ENCODE results near the gene CARNS1.

CARNS1 gene

GRCh38 chr11:67405688-67406339, 9.7 kb upstream of the CARNS1 start:
- ChIA-PET CTCF (interaction anchor here (1.3 to 6.1 kb wide), 3 partner anchors 13 to 32 kb away, joined by 3 to 60 read pairs (median 4); partner anchors contain the start of genes CARNS1 and PTPRCAP), POLR2A (interaction anchor here (2.1 kb wide), 1 partner anchor 15 kb away, joined by 8 read pairs; the partner anchor contains the start of gene RAD9A)
- WGBS (ENCODE audit: insufficient coverage), result 98% methylated on average over 6 of the region's 9 CpGs
- Histone ChIP-seq H3K9me3 (ENCODE audit: control extremely low read depth in 1 of 5, control insufficient read depth in 4 of 5, insufficient read depth in 2 of 5, low read depth in 1 of 5, low read length in 4 of 5) (no peaks in the 10 kb centered on the region), H3K36me3 (ENCODE audit: control insufficient read depth in 4 of 4, insufficient read depth in 4 of 4, low read length in 3 of 4) (peaks cover 0 to 37% (median 11%) of the 10 kb centered on the region in 4 experiments), H3K4me1 (ENCODE audit: control extremely low read depth in 1 of 4, control insufficient read depth in 4 of 4, insufficient read depth in 4 of 4, low read length in 3 of 4) (peaks cover 15 to 95% (median 93%) of the 10 kb centered on the region in 4 experiments), H3K4me3 (ENCODE audit: control insufficient read depth in 1 of 7, extremely low read depth in 1 of 7, insufficient read depth in 4 of 7, low read depth in 2 of 7, low read length in 6 of 7) (peak overlapping the region in 3 of 7 experiments; percentile 3 to 33 (median 28)), H3K27me3 (replicated peaks in 2 of 5; ENCODE audit: control insufficient read depth in 4 of 5, insufficient read depth in 5 of 5, low read length in 4 of 5) (no peaks in the 10 kb centered on the region), H3K27ac (ENCODE audit: insufficient read depth in 1 of 2, low read depth in 1 of 2, low read length in 2 of 2, poor library complexity in 1 of 2, severe bottlenecking in 2 of 2) (peak overlapping the region in 1 of 2 experiments; percentile 61)
- no peak for DNase-seq

GRCh38 chr11:67406420-67406968, 9.0 kb upstream of the CARNS1 start:
- Histone ChIP-seq H3K27me3 (replicated peaks in 2 of 5; ENCODE audit: control insufficient read depth in 4 of 5, insufficient read depth in 5 of 5, low read length in 4 of 5) (no peaks in the 10 kb centered on the region), H3K27ac (ENCODE audit: insufficient read depth in 1 of 2, low read depth in 1 of 2, low read length in 2 of 2, poor library complexity in 1 of 2, severe bottlenecking in 2 of 2) (peak overlapping the region in 1 of 2 experiments; percentile 61), H3K9me3 (ENCODE audit: control extremely low read depth in 1 of 5, control insufficient read depth in 4 of 5, insufficient read depth in 2 of 5, low read depth in 1 of 5, low read length in 4 of 5) (no peaks in the 10 kb centered on the region), H3K4me3 (ENCODE audit: control insufficient read depth in 1 of 7, extremely low read depth in 1 of 7, insufficient read depth in 4 of 7, low read depth in 2 of 7, low read length in 6 of 7) (no peak overlapping the region), H3K4me1 (ENCODE audit: control extremely low read depth in 1 of 4, control insufficient read depth in 4 of 4, insufficient read depth in 4 of 4, low read length in 3 of 4) (peaks cover 15 to 96% (median 95%) of the 10 kb centered on the region in 4 experiments), H3K36me3 (ENCODE audit: control insufficient read depth in 4 of 4, insufficient read depth in 4 of 4, low read length in 3 of 4) (peaks cover 0 to 37% (median 11%) of the 10 kb centered on the region in 4 experiments)
- DNase-seq, result no peak
- ChIA-PET CTCF (interaction anchor here (0.6 to 3.4 kb wide), 2 partner anchors 13 to 1271 kb away, joined by 3 to 22 read pairs; no protein-coding TSS in a partner anchor), POLR2A (no interaction called here)
- 96% methylated on average over 11 of the region's 18 CpGs for WGBS (ENCODE audit: insufficient coverage)

GRCh38 chr11:67406969-67407687, 8.3 kb upstream of the CARNS1 start:
- ChIA-PET POLR2A (no interaction called here), CTCF (interaction anchor here (0.6 to 3.4 kb wide), 3 partner anchors 12 to 1272 kb away, joined by 3 to 22 read pairs (median 3); no protein-coding TSS in a partner anchor)
- DNase-seq, result no peak
- no peaks in the 10 kb centered on the region for H3K9me3 ChIP-seq (ENCODE audit: control extremely low read depth in 1 of 5, control insufficient read depth in 4 of 5, insufficient read depth in 2 of 5, low read depth in 1 of 5, low read length in 4 of 5)
- WGBS (ENCODE audit: insufficient coverage), result 76% methylated on average over 7 of the region's 12 CpGs
- peaks cover 0 to 37% (median 11%) of the 10 kb centered on the region in 4 experiments for H3K36me3 ChIP-seq (ENCODE audit: control insufficient read depth in 4 of 4, insufficient read depth in 4 of 4, low read length in 3 of 4)
- H3K27ac ChIP-seq (ENCODE audit: insufficient read depth in 1 of 2, low read depth in 1 of 2, low read length in 2 of 2, poor library complexity in 1 of 2, severe bottlenecking in 2 of 2), result peak overlapping the region in 1 of 2 experiments; percentile 34
- H3K27me3 ChIP-seq (replicated peaks in 2 of 5; ENCODE audit: control insufficient read depth in 4 of 5, insufficient read depth in 5 of 5, low read length in 4 of 5), result no peaks in the 10 kb centered on the region
- H3K4me1 ChIP-seq (ENCODE audit: control extremely low read depth in 1 of 4, control insufficient read depth in 4 of 4, insufficient read depth in 4 of 4, low read length in 3 of 4), result peaks cover 15 to 100% (median 98%) of the 10 kb centered on the region in 4 experiments
- H3K4me3 ChIP-seq (ENCODE audit: control insufficient read depth in 1 of 7, extremely low read depth in 1 of 7, insufficient read depth in 4 of 7, low read depth in 2 of 7, low read length in 6 of 7), result peak overlapping the region in 1 of 7 experiments; percentile 23

GRCh38 chr11:67407688-67408163, 7.8 kb upstream of the CARNS1 start:
- no peak overlapping the region for H3K27ac ChIP-seq (ENCODE audit: insufficient read depth in 1 of 2, low read depth in 1 of 2, low read length in 2 of 2, poor library complexity in 1 of 2, severe bottlenecking in 2 of 2)
- POLR2A ChIA-PET, result no interaction called here
- WGBS (ENCODE audit: insufficient coverage), result 88% methylated on average over 11 of the region's 12 CpGs
- peak overlapping the region in 3 of 7 experiments; percentile 1 to 57 (median 23) for H3K4me3 ChIP-seq (ENCODE audit: control insufficient read depth in 1 of 7, extremely low read depth in 1 of 7, insufficient read depth in 4 of 7, low read depth in 2 of 7, low read length in 6 of 7)
- H3K27me3 ChIP-seq (replicated peaks in 2 of 5; ENCODE audit: control insufficient read depth in 4 of 5, insufficient read depth in 5 of 5, low read length in 4 of 5), result no peaks in the 10 kb centered on the region
- H3K4me1 ChIP-seq (ENCODE audit: control extremely low read depth in 1 of 4, control insufficient read depth in 4 of 4, insufficient read depth in 4 of 4, low read length in 3 of 4), result peaks cover 11 to 100% (median 98%) of the 10 kb centered on the region in 4 experiments
- CTCF ChIA-PET, result interaction anchor here (0.9 to 3.4 kb wide), 3 partner anchors 11 to 61 kb away, joined by 3 to 22 read pairs (median 4); partner anchors contain the start of gene TMEM134
- peaks cover 0 to 37% (median 11%) of the 10 kb centered on the region in 4 experiments for H3K36me3 ChIP-seq (ENCODE audit: control insufficient read depth in 4 of 4, insufficient read depth in 4 of 4, low read length in 3 of 4)
- no peak for DNase-seq
- no peaks in the 10 kb centered on the region for H3K9me3 ChIP-seq (ENCODE audit: control extremely low read depth in 1 of 5, control insufficient read depth in 4 of 5, insufficient read depth in 2 of 5, low read depth in 1 of 5, low read length in 4 of 5)

GRCh38 chr11:67408437-67409200, 6.9 kb upstream of the CARNS1 start:
- no peaks in the 10 kb centered on the region for H3K27me3 ChIP-seq (replicated peaks in 2 of 5; ENCODE audit: control insufficient read depth in 4 of 5, insufficient read depth in 5 of 5, low read length in 4 of 5)
- no peaks in the 10 kb centered on the region for H3K9me3 ChIP-seq (ENCODE audit: control extremely low read depth in 1 of 5, control insufficient read depth in 4 of 5, insufficient read depth in 2 of 5, low read depth in 1 of 5, low read length in 4 of 5)
- H3K27ac ChIP-seq (ENCODE audit: insufficient read depth in 1 of 2, low read depth in 1 of 2, low read length in 2 of 2, poor library complexity in 1 of 2, severe bottlenecking in 2 of 2), result peak overlapping the region in 1 of 2 experiments; percentile 64
- ChIA-PET POLR2A (interaction anchor here (0.8 to 1.3 kb wide), 3 partner anchors 10 to 29 kb away, joined by 3 to 15 read pairs (median 9); partner anchors contain the start of gene PTPRCAP), CTCF (interaction anchor here (0.9 to 3.4 kb wide), 3 partner anchors 10 to 60 kb away, joined by 4 to 22 read pairs (median 7); partner anchors contain the start of genes RPS6KB2 and TMEM134)
- DNase-seq, result no peak
- peak overlapping the region in 5 of 7 experiments; percentile 10 to 58 (median 56) for H3K4me3 ChIP-seq (ENCODE audit: control insufficient read depth in 1 of 7, extremely low read depth in 1 of 7, insufficient read depth in 4 of 7, low read depth in 2 of 7, low read length in 6 of 7)
- 25% methylated on average over 9 of the region's 18 CpGs for WGBS (ENCODE audit: insufficient coverage)
- peaks cover 0 to 37% (median 11%) of the 10 kb centered on the region in 4 experiments for H3K36me3 ChIP-seq (ENCODE audit: control insufficient read depth in 4 of 4, insufficient read depth in 4 of 4, low read length in 3 of 4)
- H3K4me1 ChIP-seq (ENCODE audit: control extremely low read depth in 1 of 4, control insufficient read depth in 4 of 4, insufficient read depth in 4 of 4, low read length in 3 of 4), result peaks cover 8 to 99% (median 98%) of the 10 kb centered on the region in 4 experiments

- Histone ChIP-seq H3K27me3 (replicated peaks in 2 of 5; ENCODE audit: control insufficient read depth in 4 of 5, insufficient read depth in 5 of 5, low read length in 4 of 5) (no peaks in the 10 kb centered on the region), H3K4me1 (ENCODE audit: control extremely low read depth in 1 of 4, control insufficient read depth in 4 of 4, insufficient read depth in 4 of 4, low read length in 3 of 4) (peaks cover 8 to 94% (median 92%) of the 10 kb centered on the region in 4 experiments), H3K9me3 (ENCODE audit: control extremely low read depth in 1 of 5, control insufficient read depth in 4 of 5, insufficient read depth in 2 of 5, low read depth in 1 of 5, low read length in 4 of 5) (no peaks in the 10 kb centered on the region), H3K27ac (ENCODE audit: insufficient read depth in 1 of 2, low read depth in 1 of 2, low read length in 2 of 2, poor library complexity in 1 of 2, severe bottlenecking in 2 of 2) (peak overlapping the region in 1 of 2 experiments; percentile 64), H3K4me3 (ENCODE audit: control insufficient read depth in 1 of 7, extremely low read depth in 1 of 7, insufficient read depth in 4 of 7, low read depth in 2 of 7, low read length in 6 of 7) (peak overlapping the region in 5 of 7 experiments; percentile 10 to 58 (median 56)), H3K36me3 (ENCODE audit: control insufficient read depth in 4 of 4, insufficient read depth in 4 of 4, low read length in 3 of 4) (peaks cover 0 to 37% (median 11%) of the 10 kb centered on the region in 4 experiments)
- peak; percentile 61 to 92 (median 85) for DNase-seq
- POLR2A ChIA-PET, result interaction anchor here (0.8 to 1.3 kb wide), 3 partner anchors 10 to 28 kb away, joined by 3 to 15 read pairs (median 9); partner anchors contain the start of gene PTPRCAP
- CTCF ChIA-PET, result interaction anchor here (1.6 to 3.4 kb wide), 2 partner anchors 10 to 19 kb away, joined by 7 to 22 read pairs; partner anchors contain the start of gene RPS6KB2
- under 1% methylated on average over 23 of the region's 24 CpGs for WGBS (ENCODE audit: insufficient coverage)
These were observed 6.2 kb upstream of the CARNS1 start for GRCh38 chr11:67409261-67409666.

Data from common myeloid progenitor, CD34-positive (primary cell).